Thyroid gland (tissue), 4 donors: ENCODE measurements around the gene GET4.
"Not testable (repeated sequence)": the region's sequence is repeated elsewhere in the genome, so short reads cannot be mapped to it uniquely, and the experiment has no call there.

Experiments
- CTCF ChIP-seq, 6 experiments: fragments of 200-600 bp in 3 of 6; fragments of 450-650 bp in 3 of 6; sonication (generic) in 3 of 6; IDR thresholded peaks; one replicate each; pipeline ENCODE4 v1.5.1; 2016 to 2019; ENCODE audit warnings: antibody characterized with exemption in 6 of 6, mild to moderate bottlenecking in 2 of 6, inconsistent platforms in 1 of 6, moderate library complexity in 1 of 6
- POLR2A ChIP-seq, 2 donors: fragments of 450-650 bp; IDR thresholded peaks; one replicate each; pipeline ENCODE4 v1.6.1; 2017; ENCODE audit warnings: antibody characterized with exemption in 2 of 2, mild to moderate bottlenecking in 2 of 2, moderate library complexity in 1 of 2

- not testable (repeated sequence) for TF ChIP-seq CTCF, POLR2A (IDR thresholded peaks at IDR 0.05)
Measured at GRCh38 chr7:943793-944192, 67.4 kb downstream of the GET4 start.
